OCI-LY1 (cell line): ENCODE results near the gene CDKN2B.

Experiments used
- H2AFZ ChIP-seq: fragments of 200-600 bp; sonication (generic), shearing (Covaris generic); 2 replicates; pipeline ENCODE4 v1.6.0; 2014; ENCODE audit warnings: antibody characterized with exemption, mild to moderate bottlenecking, low read length
- H3F3A ChIP-seq: fragments of 200-600 bp; sonication (generic), shearing (Covaris generic); 2 replicates; pipeline ENCODE4 v1.6.0; 2014; ENCODE audit warnings: mild to moderate bottlenecking, antibody characterized with exemption, low read length, moderate library complexity; ENCODE audit not compliant: insufficient read depth
- H3K27ac ChIP-seq: fragments of 200-600 bp; sonication (generic); 2 replicates; pipeline ENCODE4 v1.5.1; 2014; ENCODE audit warnings: low read length, mixed run types, mild to moderate bottlenecking, low read depth; ENCODE audit not compliant: poor library complexity, severe bottlenecking
- H3K27me3 ChIP-seq: fragments of 200-600 bp; sonication (generic); 2 replicates; pipeline ENCODE4 v1.6.0; 2014; ENCODE audit warnings: antibody characterized with exemption, mild to moderate bottlenecking, low read length, moderate library complexity; ENCODE audit not compliant: insufficient read depth
- H3K36me3 ChIP-seq: fragments of 200-600 bp; sonication (generic); 2 replicates; pipeline ENCODE4 v1.6.1; 2014; ENCODE audit warnings: mild to moderate bottlenecking, antibody characterized with exemption, low read length, moderate library complexity, mixed read lengths; ENCODE audit not compliant: insufficient read depth
- H3K4me1 ChIP-seq: fragments of 200-600 bp; sonication (generic); 2 replicates; pipeline ENCODE4 v1.5.1; 2014; ENCODE audit warnings: mild to moderate bottlenecking, low read length, moderate library complexity; ENCODE audit not compliant: insufficient read depth, severe bottlenecking
- H3K4me2 ChIP-seq: fragments of 200-600 bp; sonication (generic), shearing (Covaris generic); 2 replicates; pipeline ENCODE4 v1.6.1; 2014; ENCODE audit warnings: low read length
- H3K4me3 ChIP-seq: fragments of 200-600 bp; sonication (generic); 2 replicates; pipeline ENCODE4 v1.5.1; 2014; ENCODE audit warnings: low read length, low read depth, mild to moderate bottlenecking, mixed read lengths; ENCODE audit not compliant: poor library complexity, severe bottlenecking
- H3K79me2 ChIP-seq: fragments of 200-600 bp; shearing (Covaris generic); 2 replicates; pipeline ENCODE4 v1.6.1; 2016; ENCODE audit warnings: mixed run types, low read length, mixed read lengths; ENCODE audit not compliant: insufficient read depth
- H3K9ac ChIP-seq: fragments of 200-600 bp; sonication (generic), shearing (Covaris generic); 2 replicates; pipeline ENCODE4 v1.6.1; 2014; ENCODE audit warnings: mild to moderate bottlenecking, low read length, mixed read lengths
- H3K9me2 ChIP-seq: fragments of 200-600 bp; sonication (generic), shearing (Covaris generic); 2 replicates; pipeline ENCODE4 v1.6.1; 2014; ENCODE audit warnings: low read depth, mild to moderate bottlenecking, low read length, mixed read lengths
- H3K9me3 ChIP-seq: fragments of 200-600 bp; shearing (Covaris generic); 2 replicates; pipeline ENCODE4 v1.6.1; 2014; ENCODE audit warnings: low read length, mixed read lengths
- H4K20me1 ChIP-seq: fragments of 200-600 bp; sonication (generic), shearing (Covaris generic); 2 replicates; pipeline ENCODE4 v1.6.0; 2016; ENCODE audit warnings: mild to moderate bottlenecking, low read length; ENCODE audit not compliant: insufficient read depth
- CTCF ChIP-seq: fragments of 200-600 bp; sonication (generic), shearing (Covaris generic); IDR thresholded peaks from 2 replicates; pipeline ENCODE4 v1.5.1; 2017; ENCODE audit warnings: mild to moderate bottlenecking, antibody characterized with exemption, low read length, moderate library complexity, mixed read lengths
- EZH2 ChIP-seq: fragments of 200-600 bp; sonication (generic), shearing (Covaris generic); IDR thresholded peaks from 2 replicates; pipeline ENCODE4 v1.8.0; 2017; ENCODE audit warnings: borderline replicate concordance, mixed run types, mild to moderate bottlenecking, antibody characterized with exemption, low read length, moderate library complexity, mixed read lengths

The CDKN2B gene

GRCh38 chr9:21993007-21993406 lies 16.1 kb downstream of the CDKN2B start:
- H3K79me2 ChIP-seq, result peaks cover 67% of the 10 kb centered on the region
- no peaks in the 10 kb centered on the region for H3K27me3 ChIP-seq
- 0 out of 2 replicates have a peak, but pooled peaks cover 2% of the 10 kb centered on the region for H3F3A ChIP-seq
- H3K36me3 ChIP-seq, result peaks cover 44% of the 10 kb centered on the region
- no peaks in the 10 kb centered on the region; the same call in 1 of the 2 replicates for H3K9me3 ChIP-seq
- peaks cover 45% of the 10 kb centered on the region for H3K4me1 ChIP-seq
- H3K9me2 ChIP-seq, result no peaks in the 10 kb centered on the region
- peak overlapping the region; percentile 84 for H3K27ac ChIP-seq
- H3K9ac ChIP-seq, result peak overlapping the region; percentile 96
- no peaks in the 10 kb centered on the region for H4K20me1 ChIP-seq
- peak overlapping the region; percentile 85 for H3K4me3 ChIP-seq
- TF ChIP-seq EZH2, result no peak
- TF ChIP-seq CTCF, result no peak
- no peak overlapping the region for H2AFZ ChIP-seq
- peak overlapping the region; percentile 68 for H3K4me2 ChIP-seq

- TF ChIP-seq EZH2, result no peak
- peaks cover 52% of the 10 kb centered on the region for H3K4me1 ChIP-seq
- H3K79me2 ChIP-seq, result peaks cover 77% of the 10 kb centered on the region
- H3K9me3 ChIP-seq, result no peaks in the 10 kb centered on the region; the same call in 1 of the 2 replicates
- no peaks in the 10 kb centered on the region for H3K9me2 ChIP-seq
- no peaks in the 10 kb centered on the region for H3K27me3 ChIP-seq
- H3K36me3 ChIP-seq, result peaks cover 34% of the 10 kb centered on the region
- no peaks in the 10 kb centered on the region for H4K20me1 ChIP-seq
- peak overlapping the region; percentile 96 for H3K9ac ChIP-seq
- peak overlapping the region; percentile 65 for H3K27ac ChIP-seq
- peak overlapping the region; percentile 85 for H3K4me3 ChIP-seq
- H3F3A ChIP-seq, result 0 out of 2 replicates have a peak, but pooled peaks cover 4% of the 10 kb centered on the region
- H3K4me2 ChIP-seq, result peak overlapping the region; percentile 81
- no peak overlapping the region for H2AFZ ChIP-seq
Measured at GRCh38 chr9:21991072-21991959, 17.8 kb downstream of the CDKN2B start.

GRCh38 chr9:21989440-21990189 lies 19.5 kb downstream of the CDKN2B start:
- H4K20me1 ChIP-seq, result no peaks in the 10 kb centered on the region
- H3K9me2 ChIP-seq, result no peaks in the 10 kb centered on the region
- H3K4me3 ChIP-seq, result no peak overlapping the region
- H3K27me3 ChIP-seq, result no peaks in the 10 kb centered on the region
- no peak overlapping the region for H3K4me2 ChIP-seq
- H3K9ac ChIP-seq, result no peak overlapping the region
- H3K79me2 ChIP-seq, result peaks cover 90% of the 10 kb centered on the region
- no peaks in the 10 kb centered on the region; the same call in 1 of the 2 replicates for H3K9me3 ChIP-seq
- H2AFZ ChIP-seq, result no peak overlapping the region
- peaks cover 66% of the 10 kb centered on the region for H3K4me1 ChIP-seq
- H3F3A ChIP-seq, result 0 out of 2 replicates have a peak, but pooled peaks cover 4% of the 10 kb centered on the region
- no peak overlapping the region for H3K27ac ChIP-seq
- peaks cover 42% of the 10 kb centered on the region for H3K36me3 ChIP-seq
- TF ChIP-seq EZH2 (no peak), CTCF (no peak)
